Measurements from ENCODE around the gene REPIN1.
A peak's percentile ranks its signal among the peaks of the same experiment; 100 is the strongest.

DNA sequence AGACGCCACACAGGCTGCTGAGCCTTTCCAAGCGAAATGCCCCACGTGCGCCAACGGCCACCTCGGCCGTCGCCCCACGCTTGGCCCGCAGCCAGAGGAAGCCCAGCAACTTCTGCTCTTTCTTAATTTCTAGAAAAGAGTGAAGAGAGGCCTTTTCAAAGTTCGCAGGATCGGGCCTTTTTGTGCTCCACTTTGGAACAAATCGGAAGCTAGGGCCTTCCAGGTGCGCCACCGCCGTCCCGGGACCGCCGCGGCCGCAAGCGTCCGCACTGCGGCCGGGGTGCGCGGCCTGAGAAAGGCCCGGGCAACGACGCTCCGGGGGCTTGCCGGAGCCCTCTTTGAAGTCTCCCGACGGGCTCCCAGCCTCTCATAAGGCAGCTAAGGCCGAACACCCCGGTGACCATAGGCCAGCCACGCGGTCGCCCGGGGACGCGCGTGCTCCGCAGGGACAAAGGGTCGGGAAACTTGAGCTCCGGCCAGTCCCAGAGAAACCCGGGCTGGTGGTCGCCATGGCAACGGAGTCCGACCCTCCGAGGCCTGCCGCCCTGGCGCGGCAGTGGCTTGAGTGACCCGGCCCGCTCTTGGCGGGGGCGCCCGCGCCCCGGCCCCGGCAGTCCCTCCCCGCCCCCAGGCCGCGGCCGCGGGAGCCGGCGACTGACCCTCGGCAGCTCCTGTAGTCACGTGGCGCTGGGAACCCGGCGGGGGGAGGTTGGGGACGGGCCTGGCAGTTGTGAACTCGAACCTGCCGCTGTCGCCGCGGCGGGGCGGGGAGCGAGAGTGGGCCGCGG, at the start of gene REPIN1:
- TF ChIP-seq CTCF (IDR thresholded peaks at IDR 0.05; ENCODE audit: low read depth, low read length, missing input control) (no peak), YY1 (IDR thresholded peaks at IDR 0.05) (no peak), RAD21 (IDR thresholded peaks at IDR 0.05) (no peak), TAF1 (conservative IDR thresholded peaks at IDR 0.05) (no peak), SP1 (IDR thresholded peaks at IDR 0.05) (no peak), MAX (IDR thresholded peaks at IDR 0.05) (no peak)
- TF ChIP-seq, protein P1, sequence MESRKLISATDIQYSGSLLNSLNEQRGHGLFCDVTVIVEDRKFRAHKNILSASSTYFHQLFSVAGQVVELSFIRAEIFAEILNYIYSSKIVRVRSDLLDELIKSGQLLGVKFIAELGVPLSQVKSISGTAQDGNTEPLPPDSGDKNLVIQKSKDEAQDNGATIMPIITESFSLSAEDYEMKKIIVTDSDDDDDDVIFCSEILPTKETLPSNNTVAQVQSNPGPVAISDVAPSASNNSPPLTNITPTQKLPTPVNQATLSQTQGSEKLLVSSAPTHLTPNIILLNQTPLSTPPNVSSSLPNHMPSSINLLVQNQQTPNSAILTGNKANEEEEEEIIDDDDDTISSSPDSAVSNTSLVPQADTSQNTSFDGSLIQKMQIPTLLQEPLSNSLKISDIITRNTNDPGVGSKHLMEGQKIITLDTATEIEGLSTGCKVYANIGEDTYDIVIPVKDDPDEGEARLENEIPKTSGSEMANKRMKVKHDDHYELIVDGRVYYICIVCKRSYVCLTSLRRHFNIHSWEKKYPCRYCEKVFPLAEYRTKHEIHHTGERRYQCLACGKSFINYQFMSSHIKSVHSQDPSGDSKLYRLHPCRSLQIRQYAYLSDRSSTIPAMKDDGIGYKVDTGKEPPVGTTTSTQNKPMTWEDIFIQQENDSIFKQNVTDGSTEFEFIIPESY (IDR thresholded peaks at IDR 0.05), result peak; percentile 3
- TF ChIP-seq, protein P2, sequence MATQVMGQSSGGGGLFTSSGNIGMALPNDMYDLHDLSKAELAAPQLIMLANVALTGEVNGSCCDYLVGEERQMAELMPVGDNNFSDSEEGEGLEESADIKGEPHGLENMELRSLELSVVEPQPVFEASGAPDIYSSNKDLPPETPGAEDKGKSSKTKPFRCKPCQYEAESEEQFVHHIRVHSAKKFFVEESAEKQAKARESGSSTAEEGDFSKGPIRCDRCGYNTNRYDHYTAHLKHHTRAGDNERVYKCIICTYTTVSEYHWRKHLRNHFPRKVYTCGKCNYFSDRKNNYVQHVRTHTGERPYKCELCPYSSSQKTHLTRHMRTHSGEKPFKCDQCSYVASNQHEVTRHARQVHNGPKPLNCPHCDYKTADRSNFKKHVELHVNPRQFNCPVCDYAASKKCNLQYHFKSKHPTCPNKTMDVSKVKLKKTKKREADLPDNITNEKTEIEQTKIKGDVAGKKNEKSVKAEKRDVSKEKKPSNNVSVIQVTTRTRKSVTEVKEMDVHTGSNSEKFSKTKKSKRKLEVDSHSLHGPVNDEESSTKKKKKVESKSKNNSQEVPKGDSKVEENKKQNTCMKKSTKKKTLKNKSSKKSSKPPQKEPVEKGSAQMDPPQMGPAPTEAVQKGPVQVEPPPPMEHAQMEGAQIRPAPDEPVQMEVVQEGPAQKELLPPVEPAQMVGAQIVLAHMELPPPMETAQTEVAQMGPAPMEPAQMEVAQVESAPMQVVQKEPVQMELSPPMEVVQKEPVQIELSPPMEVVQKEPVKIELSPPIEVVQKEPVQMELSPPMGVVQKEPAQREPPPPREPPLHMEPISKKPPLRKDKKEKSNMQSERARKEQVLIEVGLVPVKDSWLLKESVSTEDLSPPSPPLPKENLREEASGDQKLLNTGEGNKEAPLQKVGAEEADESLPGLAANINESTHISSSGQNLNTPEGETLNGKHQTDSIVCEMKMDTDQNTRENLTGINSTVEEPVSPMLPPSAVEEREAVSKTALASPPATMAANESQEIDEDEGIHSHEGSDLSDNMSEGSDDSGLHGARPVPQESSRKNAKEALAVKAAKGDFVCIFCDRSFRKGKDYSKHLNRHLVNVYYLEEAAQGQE (IDR thresholded peaks at IDR 0.05), result no peak
